ENCODE results near the gene TLE4. TPM values are rescaled to one million over a fixed set of nuclear protein-coding genes. Genes with fewer than 3 reads are reported as not detected.

The TLE4 gene
- total and polyA plus RNA-seq, 2 of the 13 experiments (the other 11 are each of a cell fraction or from before 2014, with no cell fraction given) = 2.0 to 2.3 TPM

DNA sequence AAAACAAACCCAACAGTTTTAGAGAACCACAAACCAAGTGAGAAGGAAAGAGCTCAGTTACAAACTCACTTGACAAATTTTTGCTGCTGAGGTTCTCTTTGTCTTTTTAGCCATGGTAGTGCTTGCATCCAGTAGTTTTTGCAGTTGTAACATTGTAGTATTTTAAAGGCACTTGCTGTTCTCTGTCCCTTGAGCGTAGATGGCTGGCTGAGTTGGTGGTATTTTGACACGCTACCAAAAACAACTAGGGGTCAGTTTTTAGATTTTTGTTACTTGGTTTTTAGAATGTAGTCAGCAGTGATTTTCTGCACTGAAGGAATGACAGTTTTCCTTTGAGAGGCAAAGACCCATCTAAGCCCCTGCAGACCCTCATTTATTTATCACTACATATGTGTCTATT lies 58.0 kb downstream of the TLE4 start:
- no TSS peak for BruUV-seq (replicated peaks)
- Histone ChIP-seq H3K27ac (ENCODE audit: extremely low read length, insufficient read depth, low read length) (no peak overlapping the region), H3K27me3 (ENCODE audit: control insufficient read depth in 1 of 2, insufficient read depth in 2 of 2, low read length in 2 of 2) (no peaks in the 10 kb centered on the region), H3K9me3 (ENCODE audit: low read length) (0 out of 2 replicates have a peak, but pooled peaks cover 5% of the 10 kb centered on the region), H3K36me3 (replicated peaks in 1 of 2; ENCODE audit: control insufficient read depth in 1 of 2, insufficient read depth in 2 of 2, low read length in 2 of 2) (no peaks in the 10 kb centered on the region), H3K79me2 (ENCODE audit: insufficient read depth, low read length) (no peaks in the 10 kb centered on the region), H3K4me1 (ENCODE audit: insufficient read depth, low read length) (no peaks in the 10 kb centered on the region), H3K9ac (ENCODE audit: insufficient read depth, low read depth, low read length) (no peak overlapping the region), H3K4me2 (ENCODE audit: low read depth, low read length) (no peak overlapping the region), H3K4me3 (replicated peaks in 1 of 3; ENCODE audit: insufficient read depth in 1 of 3, low read depth in 2 of 3, low read length in 3 of 3) (no peak overlapping the region), H2AFZ (ENCODE audit: low read length) (no peak overlapping the region), H4K20me1 (ENCODE audit: insufficient read depth, low read length) (no peaks in the 10 kb centered on the region)
- no peak for FAIRE-seq
- intact Hi-C loops (cut with micrococcal nuclease; ENCODE audit: unreplicated experiment) = no loop called here
- WGBS (ENCODE audit: low lambda C conversion rate) = 73% methylated on average over 2 of the region's 2 CpGs
- ChIA-PET CTCF (ENCODE audit: low intra/inter-chr PET ratio, low total read pairs) (no interaction called here), POLR2A (no interaction called here)
- in situ Hi-C loops (cut with HindIII; ENCODE audit: extremely low pct_ligation_motif_present, low pct_unique_long_range_greater_than_20kb) = no loop called here
- no peak for DNase-seq (ENCODE audit: low spot score)
- TF ChIP-seq ZNF234 (CRISPR knock-in tag; conservative IDR thresholded peaks at IDR 0.05) (no peak), SKI (IDR thresholded peaks at IDR 0.05; ENCODE audit: partially characterized antibody) (no peak), HNRNPK (IDR thresholded peaks at IDR 0.05; ENCODE audit: low read depth, low read length, poor library complexity, severe bottlenecking) (no peak), RXRB (CRISPR knock-in tag; IDR thresholded peaks at IDR 0.05; ENCODE audit: borderline replicate concordance) (no peak), ZNF296 (CRISPR knock-in tag; conservative IDR thresholded peaks at IDR 0.05) (no peak), TOPORS (CRISPR knock-in tag; IDR thresholded peaks at IDR 0.05) (no peak), YEATS4 (CRISPR knock-in tag; IDR thresholded peaks at IDR 0.05; ENCODE audit: borderline replicate concordance) (no peak), ZNF550 (CRISPR knock-in tag; IDR thresholded peaks at IDR 0.05; ENCODE audit: borderline replicate concordance) (no peak), SIN3B (IDR thresholded peaks at IDR 0.05; ENCODE audit: low read length) (no peak), ARID2 (CRISPR knock-in tag; IDR thresholded peaks at IDR 0.05; ENCODE audit: borderline replicate concordance) (no peak), TEAD2 (CRISPR knock-in tag; IDR thresholded peaks at IDR 0.05) (no peak), KLF12 (CRISPR knock-in tag; IDR thresholded peaks at IDR 0.05; ENCODE audit: borderline replicate concordance) (no peak), ZNF430 (CRISPR knock-in tag; IDR thresholded peaks at IDR 0.05) (no peak), SIN3A (IDR thresholded peaks at IDR 0.05; ENCODE audit: borderline replicate concordance, low read depth, low read length) (no peak)
- TF ChIP-seq, protein P1, sequence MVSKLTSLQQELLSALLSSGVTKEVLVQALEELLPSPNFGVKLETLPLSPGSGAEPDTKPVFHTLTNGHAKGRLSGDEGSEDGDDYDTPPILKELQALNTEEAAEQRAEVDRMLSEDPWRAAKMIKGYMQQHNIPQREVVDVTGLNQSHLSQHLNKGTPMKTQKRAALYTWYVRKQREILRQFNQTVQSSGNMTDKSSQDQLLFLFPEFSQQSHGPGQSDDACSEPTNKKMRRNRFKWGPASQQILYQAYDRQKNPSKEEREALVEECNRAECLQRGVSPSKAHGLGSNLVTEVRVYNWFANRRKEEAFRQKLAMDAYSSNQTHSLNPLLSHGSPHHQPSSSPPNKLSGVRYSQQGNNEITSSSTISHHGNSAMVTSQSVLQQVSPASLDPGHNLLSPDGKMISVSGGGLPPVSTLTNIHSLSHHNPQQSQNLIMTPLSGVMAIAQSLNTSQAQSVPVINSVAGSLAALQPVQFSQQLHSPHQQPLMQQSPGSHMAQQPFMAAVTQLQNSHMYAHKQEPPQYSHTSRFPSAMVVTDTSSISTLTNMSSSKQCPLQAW (CRISPR knock-in tag; IDR thresholded peaks at IDR 0.05) = no peak
- TF ChIP-seq, protein P2, sequence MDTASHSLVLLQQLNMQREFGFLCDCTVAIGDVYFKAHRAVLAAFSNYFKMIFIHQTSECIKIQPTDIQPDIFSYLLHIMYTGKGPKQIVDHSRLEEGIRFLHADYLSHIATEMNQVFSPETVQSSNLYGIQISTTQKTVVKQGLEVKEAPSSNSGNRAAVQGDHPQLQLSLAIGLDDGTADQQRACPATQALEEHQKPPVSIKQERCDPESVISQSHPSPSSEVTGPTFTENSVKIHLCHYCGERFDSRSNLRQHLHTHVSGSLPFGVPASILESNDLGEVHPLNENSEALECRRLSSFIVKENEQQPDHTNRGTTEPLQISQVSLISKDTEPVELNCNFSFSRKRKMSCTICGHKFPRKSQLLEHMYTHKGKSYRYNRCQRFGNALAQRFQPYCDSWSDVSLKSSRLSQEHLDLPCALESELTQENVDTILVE (CRISPR knock-in tag; IDR thresholded peaks at IDR 0.05) = no peak
- TF ChIP-seq, protein P3, sequence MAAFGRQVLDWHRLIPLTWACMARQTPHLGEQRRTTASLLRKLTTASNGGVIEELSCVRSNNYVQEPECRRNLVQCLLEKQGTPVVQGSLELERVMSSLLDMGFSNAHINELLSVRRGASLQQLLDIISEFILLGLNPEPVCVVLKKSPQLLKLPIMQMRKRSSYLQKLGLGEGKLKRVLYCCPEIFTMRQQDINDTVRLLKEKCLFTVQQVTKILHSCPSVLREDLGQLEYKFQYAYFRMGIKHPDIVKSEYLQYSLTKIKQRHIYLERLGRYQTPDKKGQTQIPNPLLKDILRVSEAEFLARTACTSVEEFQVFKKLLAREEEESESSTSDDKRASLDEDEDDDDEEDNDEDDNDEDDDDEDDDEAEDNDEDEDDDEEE (CRISPR knock-in tag; IDR thresholded peaks at IDR 0.05) = no peak
- TF ChIP-seq, protein P4, sequence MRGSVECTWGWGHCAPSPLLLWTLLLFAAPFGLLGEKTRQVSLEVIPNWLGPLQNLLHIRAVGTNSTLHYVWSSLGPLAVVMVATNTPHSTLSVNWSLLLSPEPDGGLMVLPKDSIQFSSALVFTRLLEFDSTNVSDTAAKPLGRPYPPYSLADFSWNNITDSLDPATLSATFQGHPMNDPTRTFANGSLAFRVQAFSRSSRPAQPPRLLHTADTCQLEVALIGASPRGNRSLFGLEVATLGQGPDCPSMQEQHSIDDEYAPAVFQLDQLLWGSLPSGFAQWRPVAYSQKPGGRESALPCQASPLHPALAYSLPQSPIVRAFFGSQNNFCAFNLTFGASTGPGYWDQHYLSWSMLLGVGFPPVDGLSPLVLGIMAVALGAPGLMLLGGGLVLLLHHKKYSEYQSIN (CRISPR knock-in tag; IDR thresholded peaks at IDR 0.05; ENCODE audit: borderline replicate concordance) = no peak
- no peak for ATAC-seq

Data from HepG2 (cell line).